GM21360 (cell line): ENCODE measurements around the gene APAF1.

ENCODE experiments used
- ATAC-seq: cut with Tn5 transposase; IDR thresholded peaks from one replicate; pipeline ENCODE4 v1.9.1; 2021; ENCODE audit warnings: mild to moderate bottlenecking, moderate library complexity; ENCODE audit not compliant: unreplicated experiment

APAF1 gene

GRCh38 chr12:98656289-98657101 is 11.4 kb downstream of the APAF1 start:
- ATAC-seq, result no peak

GRCh38 chr12:98660521-98660920 is 15.4 kb downstream of the APAF1 start:
- no peak for ATAC-seq

GRCh38 chr12:98669751-98670150 is 24.7 kb downstream of the APAF1 start:
- no peak for ATAC-seq

GRCh38 chr12:98671459-98671858 is 26.4 kb downstream of the APAF1 start:
- no peak for ATAC-seq

GRCh38 chr12:98674841-98675240 is 29.8 kb downstream of the APAF1 start:
- ATAC-seq, result no peak

- no peak for ATAC-seq
Observed at GRCh38 chr12:98678236-98678945, 33.3 kb downstream of the APAF1 start.

GRCh38 chr12:98678946-98679610 is 34.0 kb downstream of the APAF1 start:
- ATAC-seq, result no peak

GRCh38 chr12:98679611-98680005 is 34.5 kb downstream of the APAF1 start:
- no peak for ATAC-seq

- ATAC-seq, result no peak
Observed at GRCh38 chr12:98684199-98684598, 39.1 kb downstream of the APAF1 start.

- ATAC-seq, result no peak
Observed at GRCh38 chr12:98686603-98687002, 41.5 kb downstream of the APAF1 start.

- ATAC-seq, result no peak
Observed at GRCh38 chr12:98691351-98691750, 46.3 kb downstream of the APAF1 start.

- ATAC-seq, result no peak
Observed at GRCh38 chr12:98696036-98696646, 51.1 kb downstream of the APAF1 start.

GRCh38 chr12:98697209-98697608 is 52.1 kb downstream of the APAF1 start:
- no peak for ATAC-seq

- ATAC-seq, result peak; percentile 96
Observed at GRCh38 chr12:98698603-98699463, 53.7 kb downstream of the APAF1 start.

GRCh38 chr12:98699586-98699985 is 54.5 kb downstream of the APAF1 start:
- ATAC-seq, result no peak

- ATAC-seq, result no peak
Observed at GRCh38 chr12:98701166-98701565, 56.1 kb downstream of the APAF1 start.

- no peak for ATAC-seq
Observed at GRCh38 chr12:98709022-98709421, 63.9 kb downstream of the APAF1 start.

- no peak for ATAC-seq
Observed at GRCh38 chr12:98714426-98714825, 69.3 kb downstream of the APAF1 start.

GRCh38 chr12:98719515-98720504 is 74.7 kb downstream of the APAF1 start:
- ATAC-seq, result peak; percentile 53
